Esophagus muscularis mucosa (tissue), 4 donors: Measurements from ENCODE around the gene ITPR1. TPM values are rescaled to one million over a fixed set of nuclear protein-coding genes. Genes with fewer than 3 reads are reported as not detected.

Experiments
- DNase-seq: peaks from one replicate; pipeline ENCODE4 v3.0.0-alpha.2; 2017; ENCODE audit errors: extremely low spot score
- H3K27ac ChIP-seq, 4 donors: fragments of 200-600 bp; sonication (generic); replicated peaks in 1 of 4; 1 replicate in 3 of 4; 2 replicates in 1 of 4; pipeline ENCODE4 v1.5.1; 2016 to 2019; ENCODE audit warnings: mild to moderate bottlenecking in 1 of 4
- H3K27me3 ChIP-seq, 4 donors: fragments of 200-600 bp; sonication (generic); one replicate each; pipeline versions ENCODE4 v1.5.1 to v1.6.0; 2016 to 2019
- H3K36me3 ChIP-seq, 4 donors: fragments of 200-600 bp; sonication (generic); one replicate each; pipeline ENCODE4 v1.5.1; 2016 to 2019
- H3K4me1 ChIP-seq, 4 donors: fragments of 200-600 bp; sonication (generic); one replicate each; pipeline ENCODE4 v1.5.1; 2016 to 2019
- H3K4me3 ChIP-seq, 4 donors: fragments of 200-600 bp; sonication (generic); 1 replicate in 2 of 4; 2 replicates in 2 of 4; pipeline ENCODE4 v1.5.1; 2016 to 2019; ENCODE audit warnings: mild to moderate bottlenecking in 4 of 4, moderate library complexity in 1 of 4
- H3K9me3 ChIP-seq, 4 donors: fragments of 200-600 bp; sonication (generic); 1 replicate in 3 of 4; 2 replicates in 1 of 4; pipeline ENCODE4 v1.5.1; 2016 to 2019
- CTCF ChIP-seq, 3 experiments: fragments of 200-600 bp in 2 of 3; fragments of 450-650 bp in 1 of 3; sonication (generic) in 2 of 3; IDR thresholded peaks; one replicate each; pipeline ENCODE4 v1.5.1; 2017 to 2019; ENCODE audit warnings: antibody characterized with exemption in 3 of 3, mild to moderate bottlenecking in 2 of 3, moderate library complexity in 1 of 3
- EP300 ChIP-seq: sonication (generic); formaldehyde crosslinking; IDR thresholded peaks from one replicate; pipeline ENCODE4 v1.6.1; 2017; ENCODE audit warnings: antibody characterized with exemption
- POLR2A ChIP-seq: fragments of 450-650 bp; IDR thresholded peaks from one replicate; pipeline ENCODE4 v1.6.1; 2017; ENCODE audit warnings: antibody characterized with exemption, moderate library complexity, mild to moderate bottlenecking, low read depth
- POLR2AphosphoS5 ChIP-seq, 2 donors: sonication (generic); formaldehyde crosslinking; IDR thresholded peaks; one replicate each; pipeline ENCODE4 v1.6.1; 2017; ENCODE audit warnings: antibody characterized with exemption in 2 of 2
- WGBS: methylation state at CpG from one replicate; pipeline ENCODE4 v1.1.5; 2018; 5-methylcytosine and 5-hydroxymethylcytosine counted together
- intact Hi-C: fragments of 100-400 bp; cut with DNase I; formaldehyde crosslinking; loops from one replicate; pipeline ENCODE4 v1.15.1; 2023
- total RNA-seq, 4 donors: library from RNA; depleted of rRNA; stranded (reverse); fragments of >200 nt; gene quantifications; one replicate each; pipeline versions ENCODE4 v1.1.0 to v1.2.1, GENCODE V29; 2016

The ITPR1 gene
- total RNA-seq, 4 donors from 2014 or later, result 204 to 271 (median 222) TPM

GRCh38 chr3:4794331-4794730 is 301.2 kb downstream of the ITPR1 start:
- Histone ChIP-seq H3K27ac (peak overlapping the region in 2 of 4 donors; percentile 57 to 59), H3K4me1 (peaks cover 4 to 8% (median 4%) of the 10 kb centered on the region in 4 donors), H3K36me3 (peaks cover 43 to 100% (median 61%) of the 10 kb centered on the region in 4 donors), H3K27me3 (no peaks in the 10 kb centered on the region), H3K9me3 (peaks cover 0 to 10% (median 8%) of the 10 kb centered on the region in 4 donors), H3K4me3 (no peak overlapping the region)
- whole genome bisulfite sequencing, result 93% methylated on average over 7 of the region's 7 CpGs
- intact Hi-C loops, result no loop called here
- no peak for TF ChIP-seq POLR2A
- TF ChIP-seq EP300, result no peak
- no peak for TF ChIP-seq POLR2AphosphoS5 (IDR thresholded peaks at IDR 0.05)
- no peak for DNase-seq

GRCh38 chr3:4794798-4795197 is 301.6 kb downstream of the ITPR1 start:
- peak; percentile 17 to 55 for TF ChIP-seq POLR2AphosphoS5 (IDR thresholded peaks at IDR 0.05)
- TF ChIP-seq POLR2A, result no peak
- TF ChIP-seq CTCF (IDR thresholded peaks at IDR 0.05), result no peak
- no peak for TF ChIP-seq EP300
- Histone ChIP-seq H3K4me1 (peaks cover 8 to 13% (median 9%) of the 10 kb centered on the region in 4 donors), H3K9me3 (peaks cover 0 to 10% (median 8%) of the 10 kb centered on the region in 4 donors), H3K4me3 (peak overlapping the region in 3 of 4 donors; percentile 5 to 19 (median 13)), H3K36me3 (peaks cover 39 to 100% (median 58%) of the 10 kb centered on the region in 4 donors), H3K27me3 (no peaks in the 10 kb centered on the region), H3K27ac (peak overlapping the region in 3 of 4 donors; percentile 3 to 59 (median 14))
- no peak for DNase-seq
- 94% methylated on average over 13 of the region's 13 CpGs for WGBS
- intact Hi-C loops, result no loop called here

- no peak for DNase-seq
- Histone ChIP-seq H3K27me3 (no peaks in the 10 kb centered on the region), H3K9me3 (peaks cover 0 to 10% (median 8%) of the 10 kb centered on the region in 4 donors), H3K4me1 (peaks cover 10 to 15% (median 12%) of the 10 kb centered on the region in 4 donors), H3K27ac (peak overlapping the region in 3 of 4 donors; percentile 3 to 52 (median 14)), H3K36me3 (peaks cover 36 to 100% (median 54%) of the 10 kb centered on the region in 4 donors), H3K4me3 (peak overlapping the region in 1 of 4 donors; percentile 5)
- intact Hi-C loops, result no loop called here
- TF ChIP-seq POLR2A, result no peak
- no peak for TF ChIP-seq EP300
- 91% methylated on average over 7 of the region's 7 CpGs for WGBS
These were observed 302.8 kb downstream of the ITPR1 start for GRCh38 chr3:4795905-4796304.

GRCh38 chr3:4797201-4797705 is 304.1 kb downstream of the ITPR1 start:
- 100% methylated on average over 4 of the region's 4 CpGs for WGBS
- Histone ChIP-seq H3K27ac (no peak overlapping the region), H3K4me1 (peaks cover 10 to 15% (median 12%) of the 10 kb centered on the region in 4 donors), H3K27me3 (no peaks in the 10 kb centered on the region), H3K4me3 (no peak overlapping the region), H3K36me3 (peaks cover 34 to 99% (median 52%) of the 10 kb centered on the region in 4 donors), H3K9me3 (peaks cover 0 to 10% (median 8%) of the 10 kb centered on the region in 4 donors)
- no peak for DNase-seq
- intact Hi-C loops, result no loop called here
- no peak for TF ChIP-seq CTCF (IDR thresholded peaks at IDR 0.05)
- TF ChIP-seq POLR2AphosphoS5 (IDR thresholded peaks at IDR 0.05), result no peak
- no peak for TF ChIP-seq EP300
- no peak for TF ChIP-seq POLR2A

- 73% methylated on average over 13 of the region's 14 CpGs for WGBS
These were observed 306.4 kb downstream of the ITPR1 start for GRCh38 chr3:4799266-4800256.

More at GRCh38 chr3:4799266-4800256, 306.4 kb downstream of the ITPR1 start:
- H3K36me3 ChIP-seq, result peaks cover 28 to 99% (median 61%) of the 10 kb centered on the region in 4 donors
- peak overlapping the region in 2 of 4 donors; percentile 13 to 17 for H3K27ac ChIP-seq
- peaks cover 0 to 10% (median 8%) of the 10 kb centered on the region in 4 donors for H3K9me3 ChIP-seq
- H3K27me3 ChIP-seq, result no peaks in the 10 kb centered on the region
- H3K4me3 ChIP-seq, result no peak overlapping the region
- TF ChIP-seq POLR2A (no peak), CTCF (IDR thresholded peaks at IDR 0.05) (no peak), POLR2AphosphoS5 (IDR thresholded peaks at IDR 0.05) (no peak), EP300 (no peak)
- H3K4me1 ChIP-seq, result peaks cover 12 to 21% (median 15%) of the 10 kb centered on the region in 4 donors
- intact Hi-C loops, result loop anchor here (10.0 kb wide), 1 partner anchor 255 kb away; no protein-coding TSS in a partner anchor
- no peak for DNase-seq
